Dendritic cell treated with granulocyte-macrophage colony-stimulating factor and Interleukin-4, amounts not matched to agents 40 ng/mL and 50 ng/mL, for 4 days (primary cell): ENCODE results near the gene CC2D2B.
"Not testable (repeated sequence)": the region's sequence is repeated elsewhere in the genome, so short reads cannot be mapped to it uniquely, and the experiment has no call there.

ENCODE experiments used
- H3K27ac Mint-ChIP-seq: one replicate; pipeline ENCODE4 v1.8.0; 2022; ENCODE audit warnings: mild to moderate bottlenecking, mixed read lengths
- H3K27me3 Mint-ChIP-seq: one replicate; pipeline ENCODE4 v1.8.0; 2022; ENCODE audit warnings: mild to moderate bottlenecking, mixed read lengths
- H3K36me3 Mint-ChIP-seq: one replicate; pipeline ENCODE4 v1.8.0; 2022; ENCODE audit warnings: low read depth, mixed read lengths
- H3K4me1 Mint-ChIP-seq: one replicate; pipeline ENCODE4 v1.8.0; 2022; ENCODE audit warnings: low read depth, mixed read lengths
- H3K4me3 Mint-ChIP-seq: one replicate; pipeline ENCODE4 v1.8.0; 2022; ENCODE audit warnings: mild to moderate bottlenecking, moderate library complexity, mixed read lengths
- H3K9me3 Mint-ChIP-seq: one replicate; pipeline ENCODE4 v1.8.0; 2022; ENCODE audit warnings: mixed read lengths
- intact Hi-C: fragments of 100-400 bp; cut with micrococcal nuclease; formaldehyde crosslinking; loops from one replicate; pipeline ENCODE4 v1.15.0; 2022

CC2D2B gene

GRCh38 chr10:95876756-95877155 lies 31.0 kb upstream of the CC2D2B start:
- intact Hi-C loops = no loop called here
- Mint-ChIP-seq H3K4me1 (peaks cover 5% of the 10 kb centered on the region), H3K9me3 (peaks cover 10% of the 10 kb centered on the region), H3K27ac (no peak overlapping the region), H3K4me3 (no peak overlapping the region), H3K27me3 (no peaks in the 10 kb centered on the region), H3K36me3 (peaks cover 45% of the 10 kb centered on the region)

- Mint-ChIP-seq H3K27me3 (no peaks in the 10 kb centered on the region), H3K36me3 (peaks cover 34% of the 10 kb centered on the region), H3K4me3 (no peak overlapping the region), H3K4me1 (peaks cover 5% of the 10 kb centered on the region), H3K27ac (no peak overlapping the region), H3K9me3 (peaks cover 10% of the 10 kb centered on the region)
- intact Hi-C loops = no loop called here
Measured at GRCh38 chr10:95877881-95878280, 29.9 kb upstream of the CC2D2B start.

GRCh38 chr10:95880704-95881103 lies 27.1 kb upstream of the CC2D2B start:
- intact Hi-C loops = no loop called here
- peaks cover 11% of the 10 kb centered on the region for H3K4me1 Mint-ChIP-seq
- H3K4me3 Mint-ChIP-seq = no peak overlapping the region
- peaks cover 6% of the 10 kb centered on the region for H3K36me3 Mint-ChIP-seq
- H3K27ac Mint-ChIP-seq = no peak overlapping the region
- no peaks in the 10 kb centered on the region for H3K27me3 Mint-ChIP-seq
- H3K9me3 Mint-ChIP-seq = no peaks in the 10 kb centered on the region

GRCh38 chr10:95881316-95881715 lies 26.5 kb upstream of the CC2D2B start:
- peaks cover 3% of the 10 kb centered on the region for H3K36me3 Mint-ChIP-seq
- intact Hi-C loops = no loop called here
- H3K9me3 Mint-ChIP-seq = no peaks in the 10 kb centered on the region
- no peaks in the 10 kb centered on the region for H3K27me3 Mint-ChIP-seq
- peaks cover 11% of the 10 kb centered on the region for H3K4me1 Mint-ChIP-seq
- no peak overlapping the region for H3K27ac Mint-ChIP-seq
- H3K4me3 Mint-ChIP-seq = no peak overlapping the region

GRCh38 chr10:95889830-95890229 lies 17.9 kb upstream of the CC2D2B start:
- no peaks in the 10 kb centered on the region for H3K27me3 Mint-ChIP-seq
- no peak overlapping the region for H3K4me3 Mint-ChIP-seq
- H3K27ac Mint-ChIP-seq = no peak overlapping the region
- peaks cover 40% of the 10 kb centered on the region for H3K36me3 Mint-ChIP-seq
- H3K9me3 Mint-ChIP-seq = no peaks in the 10 kb centered on the region
- intact Hi-C loops = no loop called here
- H3K4me1 Mint-ChIP-seq = no peaks in the 10 kb centered on the region

- H3K9me3 Mint-ChIP-seq = no peaks in the 10 kb centered on the region
- peaks cover 18% of the 10 kb centered on the region for H3K4me1 Mint-ChIP-seq
- peaks cover 49% of the 10 kb centered on the region for H3K36me3 Mint-ChIP-seq
- H3K27me3 Mint-ChIP-seq = no peaks in the 10 kb centered on the region
- intact Hi-C loops = no loop called here
- no peak overlapping the region for H3K4me3 Mint-ChIP-seq
- H3K27ac Mint-ChIP-seq = peak overlapping the region; percentile 72
Measured at GRCh38 chr10:95896071-95896850, 11.5 kb upstream of the CC2D2B start.

GRCh38 chr10:95905897-95906580 lies 1.7 kb upstream of the CC2D2B start:
- intact Hi-C loops, H3K27me3 Mint-ChIP-seq, H3K4me3 Mint-ChIP-seq, H3K27ac Mint-ChIP-seq, H3K9me3 Mint-ChIP-seq: not testable (repeated sequence)
- Mint-ChIP-seq H3K4me1 (peaks cover 19% of the 10 kb centered on the region), H3K36me3 (peaks cover 12% of the 10 kb centered on the region)

- peaks cover 12% of the 10 kb centered on the region for H3K36me3 Mint-ChIP-seq
- peak overlapping the region; percentile 84 for H3K27ac Mint-ChIP-seq
- H3K27me3 Mint-ChIP-seq = no peaks in the 10 kb centered on the region
- peaks cover 19% of the 10 kb centered on the region for H3K4me1 Mint-ChIP-seq
- no peaks in the 10 kb centered on the region for H3K9me3 Mint-ChIP-seq
- intact Hi-C loops = no loop called here
- H3K4me3 Mint-ChIP-seq = peak overlapping the region; percentile 87
Measured at GRCh38 chr10:95906677-95907455, 909 bp upstream of the CC2D2B start.

- H3K27ac Mint-ChIP-seq = no peak overlapping the region
- intact Hi-C loops = no loop called here
Measured at GRCh38 chr10:95908450-95908849, 675 bp downstream of the CC2D2B start.

GRCh38 chr10:95909561-95909960 lies 1.8 kb downstream of the CC2D2B start:
- no peak overlapping the region for H3K27ac Mint-ChIP-seq
- intact Hi-C loops = no loop called here
- peaks cover 13% of the 10 kb centered on the region for H3K4me1 Mint-ChIP-seq
- H3K4me3 Mint-ChIP-seq = no peak overlapping the region
- H3K27me3 Mint-ChIP-seq = no peaks in the 10 kb centered on the region
- peaks cover 12% of the 10 kb centered on the region for H3K36me3 Mint-ChIP-seq
- H3K9me3 Mint-ChIP-seq = no peaks in the 10 kb centered on the region

More at GRCh38 chr10:95908450-95908849, 675 bp downstream of the CC2D2B start:
- Mint-ChIP-seq H3K4me1 (peaks cover 13% of the 10 kb centered on the region), H3K27me3 (no peaks in the 10 kb centered on the region), H3K9me3 (no peaks in the 10 kb centered on the region), H3K36me3 (peaks cover 12% of the 10 kb centered on the region), H3K4me3 (no peak overlapping the region)

GRCh38 chr10:95916039-95916438 lies 8.3 kb downstream of the CC2D2B start:
- H3K4me1 Mint-ChIP-seq, H3K4me3 Mint-ChIP-seq, H3K27ac Mint-ChIP-seq, H3K36me3 Mint-ChIP-seq, H3K9me3 Mint-ChIP-seq, intact Hi-C loops, H3K27me3 Mint-ChIP-seq: not testable (repeated sequence)

- Mint-ChIP-seq H3K27ac (no peak overlapping the region), H3K4me3 (no peak overlapping the region), H3K36me3 (no peaks in the 10 kb centered on the region), H3K27me3 (no peaks in the 10 kb centered on the region), H3K4me1 (no peaks in the 10 kb centered on the region), H3K9me3 (no peaks in the 10 kb centered on the region)
- intact Hi-C loops = no loop called here
Measured at GRCh38 chr10:95920798-95921426, 13.1 kb downstream of the CC2D2B start.

GRCh38 chr10:95925033-95925432 lies 17.3 kb downstream of the CC2D2B start:
- Mint-ChIP-seq H3K36me3 (no peaks in the 10 kb centered on the region), H3K27me3 (no peaks in the 10 kb centered on the region), H3K4me1 (no peaks in the 10 kb centered on the region)

GRCh38 chr10:95935429-95935828 lies 27.7 kb downstream of the CC2D2B start:
- Mint-ChIP-seq H3K4me3 (no peak overlapping the region), H3K27me3 (no peaks in the 10 kb centered on the region), H3K9me3 (peaks cover 26% of the 10 kb centered on the region), H3K27ac (no peak overlapping the region), H3K36me3 (peaks cover 5% of the 10 kb centered on the region), H3K4me1 (peaks cover 14% of the 10 kb centered on the region)
- intact Hi-C loops = no loop called here

More at GRCh38 chr10:95925033-95925432, 17.3 kb downstream of the CC2D2B start:
- no peaks in the 10 kb centered on the region for H3K9me3 Mint-ChIP-seq
- H3K4me3 Mint-ChIP-seq = no peak overlapping the region
- H3K27ac Mint-ChIP-seq = no peak overlapping the region
- intact Hi-C loops = no loop called here
